WERI-Rb-1 (cell line): ENCODE results near the gene ABCA4.

Experiments
- DNase-seq: peaks from one replicate; pipeline ENCODE4 v3.0.0-alpha.2; 2020
- H3K27ac ChIP-seq: fragments of 250-450 bp; sonication (Bioruptor Pico); 2 replicates; pipeline ENCODE4 v1.5.1; 2020; ENCODE audit warnings: mild to moderate bottlenecking, moderate library complexity
- H3K27me3 ChIP-seq: fragments of 250-450 bp; sonication (Bioruptor Pico); 2 replicates; pipeline ENCODE4 v1.5.1; 2021; ENCODE audit warnings: mild to moderate bottlenecking, low read depth, moderate library complexity; ENCODE audit not compliant: insufficient read depth, severe bottlenecking
- H3K36me3 ChIP-seq: fragments of 250-450 bp; sonication (Bioruptor Pico); 2 replicates; pipeline ENCODE4 v1.5.1; 2020; ENCODE audit warnings: mild to moderate bottlenecking, moderate library complexity
- H3K4me3 ChIP-seq: 2 replicates; pipeline ENCODE4 v1.5.1; 2011; ENCODE audit warnings: low read depth, mild to moderate bottlenecking, control low read depth, low read length
- H3K9me3 ChIP-seq: fragments of 250-450 bp; sonication (Bioruptor Pico); 2 replicates; pipeline ENCODE4 v1.5.1; 2021; ENCODE audit warnings: mild to moderate bottlenecking, moderate library complexity; ENCODE audit not compliant: severe bottlenecking
- TF ChIP-seq, protein P1 (sequence below): IDR thresholded peaks from 2 replicates; pipeline ENCODE4 v1.5.1; 2011; ENCODE audit warnings: low read depth, mild to moderate bottlenecking, control low read depth, inconsistent platforms, low read length

The ABCA4 gene

GRCh38 chr1:94083681-94084080, 37.3 kb downstream of the ABCA4 start:
- H3K4me3 ChIP-seq, result no peak overlapping the region
- no peaks in the 10 kb centered on the region for H3K9me3 ChIP-seq
- no peaks in the 10 kb centered on the region for H3K27me3 ChIP-seq
- no peak for DNase-seq
- H3K27ac ChIP-seq, result no peak overlapping the region
- no peaks in the 10 kb centered on the region; the same call in none of the 2 replicates for H3K36me3 ChIP-seq
- TF ChIP-seq, protein P1, sequence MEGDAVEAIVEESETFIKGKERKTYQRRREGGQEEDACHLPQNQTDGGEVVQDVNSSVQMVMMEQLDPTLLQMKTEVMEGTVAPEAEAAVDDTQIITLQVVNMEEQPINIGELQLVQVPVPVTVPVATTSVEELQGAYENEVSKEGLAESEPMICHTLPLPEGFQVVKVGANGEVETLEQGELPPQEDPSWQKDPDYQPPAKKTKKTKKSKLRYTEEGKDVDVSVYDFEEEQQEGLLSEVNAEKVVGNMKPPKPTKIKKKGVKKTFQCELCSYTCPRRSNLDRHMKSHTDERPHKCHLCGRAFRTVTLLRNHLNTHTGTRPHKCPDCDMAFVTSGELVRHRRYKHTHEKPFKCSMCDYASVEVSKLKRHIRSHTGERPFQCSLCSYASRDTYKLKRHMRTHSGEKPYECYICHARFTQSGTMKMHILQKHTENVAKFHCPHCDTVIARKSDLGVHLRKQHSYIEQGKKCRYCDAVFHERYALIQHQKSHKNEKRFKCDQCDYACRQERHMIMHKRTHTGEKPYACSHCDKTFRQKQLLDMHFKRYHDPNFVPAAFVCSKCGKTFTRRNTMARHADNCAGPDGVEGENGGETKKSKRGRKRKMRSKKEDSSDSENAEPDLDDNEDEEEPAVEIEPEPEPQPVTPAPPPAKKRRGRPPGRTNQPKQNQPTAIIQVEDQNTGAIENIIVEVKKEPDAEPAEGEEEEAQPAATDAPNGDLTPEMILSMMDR, result no peak

DNA sequence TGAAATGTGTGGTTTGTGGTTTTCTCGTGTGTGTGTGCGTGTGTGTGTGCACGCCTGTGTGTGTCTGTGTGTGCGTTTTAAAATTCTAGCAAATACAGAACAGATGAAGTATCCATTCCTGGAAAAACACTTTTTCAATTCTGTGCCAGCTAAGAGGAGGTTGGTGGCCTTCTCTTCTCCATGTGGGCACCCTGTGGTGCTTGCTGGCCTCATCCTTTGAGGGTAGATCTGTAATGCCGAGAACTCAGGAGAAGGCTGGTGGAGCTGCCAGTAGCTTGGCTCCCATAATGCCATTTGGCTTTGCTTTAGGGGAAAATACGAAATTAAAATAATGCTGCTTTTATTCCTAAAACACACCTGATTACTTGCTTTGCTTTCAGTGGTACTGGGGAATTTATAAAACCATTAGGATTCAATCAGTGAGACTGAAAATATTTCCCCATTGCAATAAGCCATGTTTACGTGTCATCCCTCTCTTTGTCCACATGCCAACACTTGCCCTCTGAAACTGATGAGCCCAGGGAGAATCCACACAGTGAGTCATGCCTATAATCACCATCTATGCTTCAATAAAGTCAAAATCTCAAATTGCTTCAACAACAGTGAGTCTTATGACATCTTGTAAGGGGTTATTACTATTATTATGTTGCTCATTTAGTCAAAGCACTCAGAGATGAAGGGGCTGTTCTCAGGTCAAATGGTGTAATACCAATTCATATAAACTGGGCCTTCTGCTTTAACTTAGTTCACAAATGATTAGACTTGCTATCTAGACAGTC, 39.2 kb downstream of the ABCA4 start:
- TF ChIP-seq, protein P1, result no peak
- no peak for DNase-seq
- Histone ChIP-seq H3K36me3 (no peaks in the 10 kb centered on the region; the same call in none of the 2 replicates), H3K27me3 (no peaks in the 10 kb centered on the region), H3K4me3 (no peak overlapping the region), H3K9me3 (no peaks in the 10 kb centered on the region), H3K27ac (no peak overlapping the region)

- H3K27me3 ChIP-seq, result no peaks in the 10 kb centered on the region
- H3K4me3 ChIP-seq, result no peak overlapping the region
- no peaks in the 10 kb centered on the region; the same call in none of the 2 replicates for H3K36me3 ChIP-seq
- TF ChIP-seq, protein P1, result no peak
- H3K9me3 ChIP-seq, result no peaks in the 10 kb centered on the region
- H3K27ac ChIP-seq, result no peak overlapping the region
- no peak for DNase-seq
These were observed 41.0 kb downstream of the ABCA4 start for GRCh38 chr1:94079989-94080388.

DNA sequence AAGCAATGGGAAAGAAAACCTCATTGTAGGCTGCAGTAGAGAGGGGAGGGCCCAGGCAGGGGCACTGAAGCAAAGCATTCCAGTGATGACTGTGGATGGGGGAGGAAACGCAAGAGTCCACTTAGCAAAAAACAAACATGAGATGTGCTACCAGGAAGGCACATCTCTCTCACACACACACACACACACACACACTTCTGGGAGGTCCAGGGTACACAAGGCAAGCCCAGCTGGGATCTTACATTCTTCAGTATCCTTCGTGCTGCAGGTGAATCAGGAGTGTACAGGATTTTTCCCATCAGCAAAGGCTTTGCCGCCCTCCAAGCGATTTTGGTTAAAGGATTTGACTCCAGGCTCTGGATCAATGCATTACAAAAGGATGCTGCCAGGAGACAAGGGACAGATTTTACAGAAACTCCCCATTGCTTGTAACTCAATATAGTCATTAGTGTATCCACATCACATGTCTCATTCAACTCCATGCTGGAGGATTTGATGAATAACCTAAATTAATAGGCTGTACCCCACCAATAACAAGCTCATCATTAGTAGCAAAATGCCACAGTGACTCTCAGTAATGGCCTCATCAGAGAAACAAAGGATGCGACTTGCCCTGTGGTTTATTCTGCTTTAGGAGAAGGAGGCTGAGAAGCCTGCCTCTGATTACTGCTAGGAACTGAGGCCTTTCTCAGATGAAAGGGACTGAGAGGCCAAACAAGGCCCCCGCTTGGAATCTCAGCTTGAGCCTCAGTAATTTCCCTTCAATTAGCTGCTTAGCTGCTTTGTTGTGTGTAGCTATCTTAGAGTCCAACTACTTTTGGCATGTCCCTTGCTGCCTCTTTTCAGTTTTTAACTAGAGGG, 41.6 kb downstream of the ABCA4 start:
- DNase-seq, result no peak
- Histone ChIP-seq H3K9me3 (no peaks in the 10 kb centered on the region), H3K36me3 (no peaks in the 10 kb centered on the region; the same call in none of the 2 replicates), H3K27me3 (no peaks in the 10 kb centered on the region), H3K27ac (no peak overlapping the region), H3K4me3 (no peak overlapping the region)
- TF ChIP-seq, protein P1, result no peak

GRCh38 chr1:94072840-94073522, 48.0 kb downstream of the ABCA4 start:
- no peak for DNase-seq
- Histone ChIP-seq H3K27me3 (no peaks in the 10 kb centered on the region), H3K27ac (no peak overlapping the region), H3K9me3 (no peaks in the 10 kb centered on the region), H3K4me3 (no peak overlapping the region), H3K36me3 (peaks cover 3% of the 10 kb centered on the region; the same call in 1 of the 2 replicates)
- TF ChIP-seq, protein P1, result no peak
